NCI-H2081 treated with DMSO at 0.1 percent for 48 hours (cell line): ENCODE results near the gene BPIFB3.
"Not testable (repeated sequence)": the region's sequence is repeated elsewhere in the genome, so short reads cannot be mapped to it uniquely, and the experiment has no call there.

Experiments
- DNase-seq: peaks from one replicate; lab custom pipeline; 2025; lab: John Stamatoyannopoulos, UW

The BPIFB3 gene

GRCh38 chr20:33027769-33028751 is 25.6 kb upstream of the BPIFB3 start:
- no peak for DNase-seq

GRCh38 chr20:33028875-33029274 is 24.8 kb upstream of the BPIFB3 start:
- no peak for DNase-seq

- DNase-seq: no peak
Observed at GRCh38 chr20:33030076-33030475, 23.6 kb upstream of the BPIFB3 start.

- no peak for DNase-seq
Observed at GRCh38 chr20:33030569-33030968, 23.1 kb upstream of the BPIFB3 start.

- no peak for DNase-seq
Observed at GRCh38 chr20:33031531-33031930, 22.2 kb upstream of the BPIFB3 start, which contains the start of gene BPIFB6. Gene BPIFB6 (plus strand): TSS chr20:33031648. CDS start chr20:33031648, 0 bp downstream.

GRCh38 chr20:33032555-33032954 is 21.1 kb upstream of the BPIFB3 start:
- no peak for DNase-seq

- no peak for DNase-seq
Observed at GRCh38 chr20:33033381-33033780, 20.3 kb upstream of the BPIFB3 start.

GRCh38 chr20:33034115-33034514 is 19.6 kb upstream of the BPIFB3 start:
- DNase-seq: no peak

- no peak for DNase-seq
Observed at GRCh38 chr20:33034901-33035492, 18.7 kb upstream of the BPIFB3 start.

GRCh38 chr20:33037456-33037855 is 16.2 kb upstream of the BPIFB3 start:
- no peak for DNase-seq

GRCh38 chr20:33038243-33038642 is 15.5 kb upstream of the BPIFB3 start:
- DNase-seq: no peak

- no peak for DNase-seq
Observed at GRCh38 chr20:33042430-33042829, 11.3 kb upstream of the BPIFB3 start.

- no peak for DNase-seq
Observed at GRCh38 chr20:33042983-33043730, 10.5 kb upstream of the BPIFB3 start.

GRCh38 chr20:33043731-33044181 is 9.9 kb upstream of the BPIFB3 start:
- no peak for DNase-seq

- DNase-seq: not testable (repeated sequence)
Observed at GRCh38 chr20:33045129-33045721, 8.5 kb upstream of the BPIFB3 start.

- DNase-seq: no peak
Observed at GRCh38 chr20:33046412-33046811, 7.3 kb upstream of the BPIFB3 start.

- DNase-seq: no peak
Observed at GRCh38 chr20:33051333-33051732, 2.4 kb upstream of the BPIFB3 start.

GRCh38 chr20:33054381-33054780 is 678 bp downstream of the BPIFB3 start:
- no peak for DNase-seq

- no peak for DNase-seq
Observed at GRCh38 chr20:33054791-33055190, 1.1 kb downstream of the BPIFB3 start.

GRCh38 chr20:33059136-33059535 is 5.4 kb downstream of the BPIFB3 start:
- no peak for DNase-seq

GRCh38 chr20:33059741-33060390 is 6.2 kb downstream of the BPIFB3 start:
- no peak for DNase-seq

- no peak for DNase-seq
Observed at GRCh38 chr20:33061658-33062028, 7.9 kb downstream of the BPIFB3 start.
